NCI-H1105 treated with DMSO at 0.1 percent for 48 hours (cell line): Measurements from ENCODE around the gene IFI27L1.
A peak's percentile ranks its signal among the peaks of the same experiment; 100 is the strongest.

ENCODE experiments used
- DNase-seq: peaks from one replicate; lab custom pipeline; 2025; lab: John Stamatoyannopoulos, UW

IFI27L1 gene

GRCh38 chr14:94132285-94132887 lies 51.3 kb downstream of the IFI27L1 start:
- peak; percentile 82 for DNase-seq

DNA sequence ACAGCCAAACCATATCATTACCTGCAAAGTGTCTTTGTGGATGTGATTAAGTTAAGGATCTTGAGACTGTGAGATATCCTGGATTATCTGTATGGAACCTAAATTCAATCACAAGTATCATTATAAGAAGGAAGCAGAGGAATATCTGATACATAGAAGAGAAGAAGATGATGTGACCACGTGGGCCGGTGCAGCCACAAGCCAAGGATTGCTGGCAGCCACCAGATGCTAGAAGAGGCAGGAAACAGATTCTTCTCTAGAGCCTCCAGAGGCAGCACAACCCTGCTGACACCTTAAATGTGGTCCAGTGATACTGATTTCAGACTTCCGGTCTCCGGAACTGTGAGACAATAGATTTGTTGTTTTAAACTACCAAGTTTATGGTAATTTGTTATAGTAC lies 54.4 kb downstream of the IFI27L1 start:
- no peak for DNase-seq

- peak; percentile 9 for DNase-seq
These were observed 55.6 kb downstream of the IFI27L1 start for GRCh38 chr14:94136575-94137331.

DNA sequence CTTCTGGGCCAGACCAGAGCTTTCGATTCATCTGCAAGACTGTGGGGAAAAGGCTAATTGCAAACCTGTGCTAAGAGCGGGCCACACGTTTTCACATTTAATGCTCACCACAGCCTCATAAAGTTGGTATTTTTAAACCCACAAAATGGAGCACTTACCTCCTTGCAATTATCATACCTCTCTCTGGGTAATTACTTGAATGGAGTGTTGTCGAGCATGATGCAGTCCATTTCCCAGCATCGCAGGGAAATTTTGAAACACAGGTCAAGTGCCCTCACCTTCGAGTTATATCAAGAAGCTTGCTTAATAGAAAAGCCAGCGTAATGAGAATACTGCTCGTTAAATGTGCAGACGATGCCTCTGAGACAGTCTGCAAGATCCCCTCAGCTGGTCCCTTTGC lies 57.1 kb downstream of the IFI27L1 start:
- DNase-seq, result peak; percentile 95

DNA sequence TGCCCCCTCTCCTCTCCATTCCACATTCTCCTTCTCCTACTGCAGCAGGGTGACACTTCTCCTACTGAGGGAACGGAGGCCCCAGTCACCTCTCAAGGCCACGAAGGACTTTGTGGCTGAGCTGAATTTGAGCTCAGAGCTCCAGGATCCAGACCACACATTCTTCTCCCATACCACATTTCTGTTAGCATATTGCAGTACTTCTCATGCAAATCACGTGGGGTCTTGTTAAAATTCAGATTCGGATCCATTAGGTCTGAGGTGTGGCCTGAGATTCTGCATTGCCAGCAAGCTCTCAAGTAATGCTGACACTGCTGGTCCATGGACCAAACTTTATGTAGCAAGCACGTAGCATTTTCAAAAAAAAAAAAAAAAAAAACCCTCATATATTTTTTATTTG lies 57.9 kb downstream of the IFI27L1 start:
- DNase-seq, result no peak

DNA sequence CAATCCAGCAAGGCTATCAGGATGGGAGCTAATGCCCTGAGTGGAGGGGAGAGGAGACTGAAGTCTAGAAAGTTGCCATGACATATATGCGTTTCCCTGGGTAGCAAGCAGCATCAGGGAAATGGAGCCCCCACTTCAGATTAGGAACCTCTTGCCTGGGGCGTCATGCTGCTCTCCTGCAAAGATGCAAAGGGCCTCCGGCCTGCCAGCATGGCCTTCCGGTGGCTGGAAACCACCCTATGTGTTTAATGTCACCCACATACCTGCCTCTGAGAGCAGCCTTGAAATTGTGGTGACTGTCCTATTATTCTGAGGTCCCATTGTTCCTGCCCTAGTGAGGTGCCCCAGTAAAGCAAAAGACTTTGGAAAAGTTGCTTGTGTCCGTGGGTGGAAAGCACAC lies 58.3 kb downstream of the IFI27L1 start:
- DNase-seq, result no peak

DNA sequence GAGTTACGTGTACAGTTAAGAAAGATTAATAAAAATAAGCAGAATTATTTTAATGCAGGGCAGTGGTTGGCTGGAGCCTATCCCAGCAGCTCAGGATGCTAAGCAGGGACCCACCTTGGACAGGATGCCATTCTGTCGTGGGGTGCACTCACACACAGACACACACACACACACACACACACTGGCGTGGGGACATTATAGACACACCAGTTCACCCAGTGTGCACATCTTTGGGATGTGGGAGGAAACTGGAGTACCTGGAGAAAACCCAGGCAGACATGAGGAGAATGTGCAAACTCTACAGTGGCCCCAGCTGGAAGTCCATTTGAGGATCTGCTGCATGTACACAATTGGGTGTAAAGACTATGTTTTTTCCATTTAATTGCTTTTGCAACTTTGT lies 61.1 kb downstream of the IFI27L1 start:
- DNase-seq, result no peak

DNA sequence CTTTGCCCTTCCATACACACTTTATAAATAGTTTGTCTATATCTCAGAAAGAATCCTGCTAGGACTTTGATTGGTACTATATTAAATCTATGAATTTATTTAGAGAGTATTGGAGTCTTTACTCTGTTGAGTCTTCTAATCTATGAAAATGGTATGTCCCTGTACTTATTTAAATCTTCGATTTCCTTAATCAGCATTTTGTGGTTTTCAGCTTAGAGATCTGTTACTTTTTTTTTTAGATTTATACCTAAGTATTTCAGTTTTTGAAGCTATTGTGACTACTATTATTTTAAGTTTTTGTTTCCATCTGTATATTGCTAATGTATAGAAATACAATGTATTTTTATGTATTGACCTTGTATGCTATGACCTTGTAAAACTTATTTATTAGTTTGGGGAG lies 61.7 kb downstream of the IFI27L1 start:
- DNase-seq, result no peak

DNA sequence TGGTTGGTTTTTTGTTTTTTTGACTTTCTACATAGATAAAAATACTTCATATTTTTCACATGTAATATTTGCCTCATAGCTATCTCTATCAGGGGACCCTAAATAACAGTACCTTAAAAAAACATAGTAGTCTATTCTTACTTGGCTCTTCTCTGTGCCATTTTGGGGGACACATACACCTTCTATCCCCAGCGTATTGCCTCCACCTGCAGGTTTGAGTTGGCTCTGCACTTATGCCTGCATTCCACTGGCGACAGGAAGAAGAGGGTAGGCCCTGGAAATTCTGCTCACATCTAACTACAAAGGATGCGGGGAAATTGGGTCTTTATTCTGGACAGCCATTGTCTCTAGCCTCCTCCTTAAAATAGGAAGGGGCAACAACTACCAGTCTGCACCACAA lies 62.1 kb downstream of the IFI27L1 start:
- DNase-seq, result no peak

- DNase-seq, result no peak
These were observed 62.6 kb downstream of the IFI27L1 start for GRCh38 chr14:94143711-94144110.

DNA sequence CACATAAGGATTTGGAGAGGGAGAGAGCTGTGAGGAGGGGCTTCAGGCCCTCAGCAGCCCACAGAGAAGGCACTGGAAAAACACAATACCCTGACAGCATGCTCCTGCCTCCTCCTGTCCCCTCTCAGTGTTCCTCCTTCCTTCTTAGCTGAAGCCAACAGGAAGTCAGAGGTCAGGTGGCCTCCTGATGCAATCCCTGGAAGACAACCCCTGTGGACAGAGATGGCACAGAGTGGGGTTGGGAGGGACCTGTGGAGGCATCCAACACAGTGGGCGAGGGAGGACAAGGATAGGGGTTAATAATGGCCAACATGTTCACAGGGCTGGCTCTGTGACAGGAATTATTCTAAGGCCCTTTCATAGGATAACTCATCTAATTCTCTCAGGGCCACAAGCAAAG lies 63.7 kb downstream of the IFI27L1 start:
- no peak for DNase-seq

GRCh38 chr14:94145902-94146527 lies 64.9 kb downstream of the IFI27L1 start:
- peak; percentile 11 for DNase-seq
